DMS53 (cell line): ENCODE measurements around the gene MACROH2A2.
"Not testable (repeated sequence)": the region's sequence is repeated elsewhere in the genome, so short reads cannot be mapped to it uniquely, and the experiment has no call there.

Source experiments
- DNase-seq: peaks from one replicate; lab custom pipeline; 2025; lab: John Stamatoyannopoulos, UW

MACROH2A2 gene

DNA sequence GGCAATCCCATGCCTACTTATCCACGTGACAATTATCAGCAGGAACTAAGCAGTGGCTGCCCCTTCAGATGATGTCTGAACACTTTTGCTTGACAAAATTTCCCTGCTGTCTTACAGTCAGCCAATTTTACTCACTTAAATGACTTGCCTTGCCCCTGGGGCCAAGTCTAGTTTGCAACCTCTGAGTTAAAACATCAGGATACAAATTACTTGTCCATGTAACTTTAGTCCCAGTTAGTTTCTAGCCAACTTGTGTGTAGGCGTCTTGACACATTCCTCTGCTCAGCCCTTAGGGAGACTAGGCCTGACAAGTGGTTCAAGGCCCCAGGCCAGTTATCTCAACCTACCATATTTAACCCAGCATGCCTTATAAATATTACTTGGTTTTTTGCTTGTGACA lies 105.5 kb downstream of the MACROH2A2 start:
- no peak for DNase-seq

DNA sequence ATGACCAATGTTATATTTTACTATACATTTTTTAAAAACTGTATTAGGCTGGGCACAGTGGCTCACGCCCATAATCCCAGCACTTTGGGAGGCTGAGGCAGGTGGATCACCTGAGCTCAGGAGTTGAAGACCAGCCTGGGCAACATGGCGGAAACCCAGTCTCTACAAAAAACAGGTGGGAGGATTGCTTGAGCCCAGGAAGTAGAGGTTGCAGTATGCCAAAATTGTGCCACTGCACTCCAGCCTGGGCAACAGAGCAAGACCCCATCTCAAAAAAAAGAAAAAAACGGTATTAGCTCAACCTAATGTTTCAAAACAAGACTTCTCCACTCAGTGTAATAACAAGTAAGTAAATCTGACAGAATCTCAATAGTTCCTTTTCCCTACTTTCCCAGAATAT lies 106.7 kb downstream of the MACROH2A2 start:
- DNase-seq = not testable (repeated sequence)

DNA sequence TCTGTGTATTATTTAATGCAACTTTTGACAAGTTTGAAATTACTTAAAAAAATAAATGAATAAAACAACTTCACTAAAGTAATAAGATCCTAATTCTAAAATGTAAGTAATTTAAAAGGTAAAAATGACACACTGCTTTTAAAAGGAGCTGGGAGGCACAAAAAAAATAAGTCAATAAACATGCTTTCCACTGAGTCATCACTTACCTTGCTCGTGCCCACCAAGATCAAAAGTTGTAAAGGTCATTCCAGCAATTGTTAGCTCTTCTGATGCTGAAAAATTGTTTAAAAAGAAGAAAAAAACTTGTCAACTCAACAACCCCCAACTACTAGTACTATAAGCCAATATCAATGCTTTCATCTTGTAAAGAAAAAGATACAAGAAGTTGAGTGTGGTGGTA lies 108.2 kb downstream of the MACROH2A2 start:
- DNase-seq = no peak
